ENCODE measurements around the gene RGS17.

RGS17 gene

DNA sequence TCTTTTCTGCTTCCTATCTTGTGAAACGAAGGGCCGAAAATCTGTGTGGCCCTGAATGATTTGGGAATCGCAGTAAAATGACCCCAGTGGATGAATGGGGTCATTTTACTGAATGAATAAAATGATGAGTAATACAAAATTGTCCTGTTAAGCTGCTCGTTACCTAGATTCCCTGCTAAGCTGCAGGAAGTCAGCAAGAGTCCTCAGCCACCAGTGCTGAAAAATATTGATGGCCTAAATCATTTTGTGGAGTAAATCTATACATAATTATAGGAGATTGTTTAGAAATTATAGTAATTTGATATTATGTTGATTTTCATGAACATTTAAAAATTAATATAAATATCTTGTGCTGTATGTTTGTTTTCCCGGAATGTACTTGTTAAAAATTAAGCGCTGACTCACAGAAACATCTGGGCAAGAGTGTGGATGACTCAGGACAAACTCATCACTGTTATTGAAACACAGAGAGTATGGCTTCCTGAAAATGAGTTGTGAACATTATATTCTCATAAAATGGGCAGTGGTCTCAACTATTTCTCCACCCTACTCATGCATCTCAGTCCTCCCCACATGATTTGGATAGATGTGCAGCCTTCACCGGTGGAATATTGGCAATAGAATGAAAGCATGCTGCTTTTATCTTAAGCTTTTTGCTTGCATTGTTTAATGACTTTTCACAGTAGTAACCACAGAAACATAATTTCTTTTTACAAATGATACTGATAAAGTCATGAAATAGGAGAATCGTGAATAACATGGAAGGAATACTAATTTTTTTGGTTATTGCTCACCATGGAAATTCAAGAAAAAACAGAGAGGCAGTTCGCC is 36.2 kb upstream of the RGS17 start:
- H4K20me1 ChIP-seq (ENCODE audit: insufficient read depth), result no peaks in the 10 kb centered on the region
- no peaks in the 10 kb centered on the region for H3K36me3 ChIP-seq (ENCODE audit: insufficient read depth)
- no peaks in the 10 kb centered on the region for H3K4me1 ChIP-seq (ENCODE audit: low read depth, poor library complexity, severe bottlenecking)
- TF ChIP-seq, protein P1, sequence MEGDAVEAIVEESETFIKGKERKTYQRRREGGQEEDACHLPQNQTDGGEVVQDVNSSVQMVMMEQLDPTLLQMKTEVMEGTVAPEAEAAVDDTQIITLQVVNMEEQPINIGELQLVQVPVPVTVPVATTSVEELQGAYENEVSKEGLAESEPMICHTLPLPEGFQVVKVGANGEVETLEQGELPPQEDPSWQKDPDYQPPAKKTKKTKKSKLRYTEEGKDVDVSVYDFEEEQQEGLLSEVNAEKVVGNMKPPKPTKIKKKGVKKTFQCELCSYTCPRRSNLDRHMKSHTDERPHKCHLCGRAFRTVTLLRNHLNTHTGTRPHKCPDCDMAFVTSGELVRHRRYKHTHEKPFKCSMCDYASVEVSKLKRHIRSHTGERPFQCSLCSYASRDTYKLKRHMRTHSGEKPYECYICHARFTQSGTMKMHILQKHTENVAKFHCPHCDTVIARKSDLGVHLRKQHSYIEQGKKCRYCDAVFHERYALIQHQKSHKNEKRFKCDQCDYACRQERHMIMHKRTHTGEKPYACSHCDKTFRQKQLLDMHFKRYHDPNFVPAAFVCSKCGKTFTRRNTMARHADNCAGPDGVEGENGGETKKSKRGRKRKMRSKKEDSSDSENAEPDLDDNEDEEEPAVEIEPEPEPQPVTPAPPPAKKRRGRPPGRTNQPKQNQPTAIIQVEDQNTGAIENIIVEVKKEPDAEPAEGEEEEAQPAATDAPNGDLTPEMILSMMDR (conservative IDR thresholded peaks at IDR 0.05; ENCODE audit: low read depth, low read length), result no peak
- H3K79me2 ChIP-seq (ENCODE audit: insufficient read depth, low read depth), result no peaks in the 10 kb centered on the region
- H3K27ac ChIP-seq, result no peak overlapping the region
- H3K4me3 ChIP-seq (IDR thresholded peaks at IDR 0.05; ENCODE audit: insufficient read depth, low read depth, low read length), result no peak overlapping the region
- no peaks in the 10 kb centered on the region for H3K27me3 ChIP-seq (ENCODE audit: insufficient read depth, low read depth)
- no peak overlapping the region for H2AFZ ChIP-seq (ENCODE audit: low read depth)
- no peak overlapping the region for H3K9ac ChIP-seq
- H3K4me2 ChIP-seq, result no peak overlapping the region

DNA sequence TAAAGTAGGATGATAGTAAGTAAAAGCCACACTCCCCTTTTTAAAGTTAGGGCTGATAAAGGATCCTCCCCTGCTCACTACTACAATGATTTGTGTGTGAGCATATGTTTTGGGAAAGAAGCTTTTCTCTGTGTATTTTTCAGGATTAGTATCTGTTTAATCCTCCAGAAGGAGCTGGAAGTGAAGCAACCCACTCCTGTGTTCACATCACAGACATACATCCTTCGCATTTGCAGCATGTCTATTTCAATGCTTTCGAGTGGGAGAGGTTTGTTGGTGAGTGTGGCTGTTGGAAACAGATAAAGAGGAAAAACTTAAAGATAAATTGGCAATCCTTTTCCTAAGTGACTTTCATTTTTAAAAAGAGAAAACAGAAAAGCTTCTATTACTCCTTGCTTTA is 31.6 kb upstream of the RGS17 start:
- Histone ChIP-seq H3K4me3 (IDR thresholded peaks at IDR 0.05; ENCODE audit: insufficient read depth, low read depth, low read length) (no peak overlapping the region), H2AFZ (ENCODE audit: low read depth) (no peak overlapping the region), H3K27ac (no peak overlapping the region), H3K4me1 (ENCODE audit: low read depth, poor library complexity, severe bottlenecking) (no peaks in the 10 kb centered on the region), H3K9ac (no peak overlapping the region), H3K4me2 (no peak overlapping the region), H3K27me3 (ENCODE audit: insufficient read depth, low read depth) (no peaks in the 10 kb centered on the region), H3K36me3 (ENCODE audit: insufficient read depth) (no peaks in the 10 kb centered on the region), H4K20me1 (ENCODE audit: insufficient read depth) (no peaks in the 10 kb centered on the region), H3K79me2 (ENCODE audit: insufficient read depth, low read depth) (no peaks in the 10 kb centered on the region)
- TF ChIP-seq, protein P1 (conservative IDR thresholded peaks at IDR 0.05; ENCODE audit: low read depth, low read length), result no peak

DNA sequence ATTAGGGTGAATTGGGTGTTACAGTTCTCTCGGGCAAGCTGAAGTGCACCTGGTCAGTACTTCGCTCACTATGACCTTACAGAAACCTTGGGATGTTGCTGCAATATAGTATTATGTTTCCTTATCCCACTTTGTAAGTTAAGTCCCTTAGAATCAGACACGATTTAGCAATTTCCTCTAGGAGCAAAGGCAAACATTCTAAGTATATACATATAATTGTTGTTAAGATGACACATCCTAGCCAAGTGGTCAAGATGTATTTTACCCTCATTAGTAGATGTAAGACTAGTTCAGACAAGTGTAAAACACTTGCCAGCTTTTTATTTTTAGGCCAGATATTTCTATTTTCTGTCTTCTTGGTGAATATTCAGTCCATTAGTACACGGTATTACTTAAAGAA is 31.1 kb upstream of the RGS17 start:
- Histone ChIP-seq H3K27me3 (ENCODE audit: insufficient read depth, low read depth) (no peaks in the 10 kb centered on the region), H4K20me1 (ENCODE audit: insufficient read depth) (no peaks in the 10 kb centered on the region), H3K4me2 (no peak overlapping the region), H3K4me3 (IDR thresholded peaks at IDR 0.05; ENCODE audit: insufficient read depth, low read depth, low read length) (no peak overlapping the region), H3K9ac (no peak overlapping the region), H3K36me3 (ENCODE audit: insufficient read depth) (no peaks in the 10 kb centered on the region), H3K79me2 (ENCODE audit: insufficient read depth, low read depth) (no peaks in the 10 kb centered on the region), H3K27ac (no peak overlapping the region), H2AFZ (ENCODE audit: low read depth) (no peak overlapping the region), H3K4me1 (ENCODE audit: low read depth, poor library complexity, severe bottlenecking) (no peaks in the 10 kb centered on the region)
- TF ChIP-seq, protein P1 (conservative IDR thresholded peaks at IDR 0.05; ENCODE audit: low read depth, low read length), result no peak

DNA sequence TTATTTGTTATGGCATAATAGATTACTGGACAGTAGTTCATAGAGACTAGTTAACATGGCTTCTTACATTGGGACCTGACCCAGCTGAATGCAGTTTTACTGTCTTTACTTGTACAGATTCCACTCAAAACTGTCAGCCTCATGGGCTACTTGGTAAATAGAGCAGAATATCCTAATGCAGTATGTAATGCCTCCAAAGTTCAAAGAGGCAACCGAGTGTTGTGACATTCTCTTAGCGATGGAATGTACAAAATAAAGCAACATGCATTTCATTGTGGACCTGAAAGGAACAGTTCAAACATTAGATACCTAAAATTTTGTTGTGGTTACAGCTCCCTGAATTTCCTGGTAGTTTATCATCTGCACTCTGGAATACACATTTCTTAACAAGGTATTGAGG is 29.1 kb upstream of the RGS17 start:
- H3K4me1 ChIP-seq (ENCODE audit: low read depth, poor library complexity, severe bottlenecking), result no peaks in the 10 kb centered on the region
- H3K36me3 ChIP-seq (ENCODE audit: insufficient read depth), result no peaks in the 10 kb centered on the region
- H3K27me3 ChIP-seq (ENCODE audit: insufficient read depth, low read depth), result no peaks in the 10 kb centered on the region
- H3K27ac ChIP-seq, result no peak overlapping the region
- no peak overlapping the region for H3K9ac ChIP-seq
- no peak overlapping the region for H2AFZ ChIP-seq (ENCODE audit: low read depth)
- H3K4me3 ChIP-seq (IDR thresholded peaks at IDR 0.05; ENCODE audit: insufficient read depth, low read depth, low read length), result no peak overlapping the region
- H4K20me1 ChIP-seq (ENCODE audit: insufficient read depth), result no peaks in the 10 kb centered on the region
- no peak overlapping the region for H3K4me2 ChIP-seq
- TF ChIP-seq, protein P1 (conservative IDR thresholded peaks at IDR 0.05; ENCODE audit: low read depth, low read length), result no peak
- no peaks in the 10 kb centered on the region for H3K79me2 ChIP-seq (ENCODE audit: insufficient read depth, low read depth)
